Testis (tissue), 2 donors: ENCODE results near the gene FAM124A.

Experiments used
- POLR2A ChIP-seq: fragments of 450-650 bp; IDR thresholded peaks from one replicate; pipeline ENCODE4 v1.6.1; 2017; ENCODE audit warnings: antibody characterized with exemption, mild to moderate bottlenecking, moderate library complexity
- TF ChIP-seq, protein P1 (sequence below), 3 experiments: fragments of 450-650 bp in 2 of 3; fragments of 200-600 bp in 1 of 3; sonication (generic) in 1 of 3; IDR thresholded peaks; one replicate each; pipeline ENCODE4 v1.5.1; 2016 to 2019; ENCODE audit warnings: antibody characterized with exemption in 3 of 3, mild to moderate bottlenecking in 2 of 3, moderate library complexity in 1 of 3

DNA sequence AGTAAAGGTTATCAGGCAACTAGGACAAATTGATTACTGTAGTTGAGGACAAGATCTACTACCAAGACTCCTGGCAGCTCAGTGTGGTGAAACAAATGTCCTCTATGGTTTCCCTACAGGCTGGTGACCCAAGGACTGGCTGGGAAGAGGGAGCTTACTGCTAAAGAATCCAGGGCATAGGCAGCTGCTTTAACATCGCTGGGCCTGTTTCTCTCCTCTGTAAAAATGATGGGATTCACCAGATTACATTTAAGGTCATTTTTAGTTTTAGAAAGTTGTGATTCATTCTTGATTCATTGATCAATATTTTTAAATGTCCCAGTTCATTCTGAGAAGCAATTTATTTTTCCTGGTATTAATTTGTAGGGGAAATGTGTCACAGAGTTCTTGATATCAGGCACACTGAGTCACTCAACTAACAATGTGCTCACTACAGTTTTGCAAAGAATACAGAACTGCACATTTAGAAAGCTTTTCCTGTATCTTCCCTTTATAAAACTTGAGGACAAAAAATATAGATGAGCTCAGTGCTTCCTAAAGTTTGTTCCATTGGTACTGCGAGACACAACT is 19.6 kb upstream of the FAM124A start:
- no peak for TF ChIP-seq POLR2A
- TF ChIP-seq, protein P1, sequence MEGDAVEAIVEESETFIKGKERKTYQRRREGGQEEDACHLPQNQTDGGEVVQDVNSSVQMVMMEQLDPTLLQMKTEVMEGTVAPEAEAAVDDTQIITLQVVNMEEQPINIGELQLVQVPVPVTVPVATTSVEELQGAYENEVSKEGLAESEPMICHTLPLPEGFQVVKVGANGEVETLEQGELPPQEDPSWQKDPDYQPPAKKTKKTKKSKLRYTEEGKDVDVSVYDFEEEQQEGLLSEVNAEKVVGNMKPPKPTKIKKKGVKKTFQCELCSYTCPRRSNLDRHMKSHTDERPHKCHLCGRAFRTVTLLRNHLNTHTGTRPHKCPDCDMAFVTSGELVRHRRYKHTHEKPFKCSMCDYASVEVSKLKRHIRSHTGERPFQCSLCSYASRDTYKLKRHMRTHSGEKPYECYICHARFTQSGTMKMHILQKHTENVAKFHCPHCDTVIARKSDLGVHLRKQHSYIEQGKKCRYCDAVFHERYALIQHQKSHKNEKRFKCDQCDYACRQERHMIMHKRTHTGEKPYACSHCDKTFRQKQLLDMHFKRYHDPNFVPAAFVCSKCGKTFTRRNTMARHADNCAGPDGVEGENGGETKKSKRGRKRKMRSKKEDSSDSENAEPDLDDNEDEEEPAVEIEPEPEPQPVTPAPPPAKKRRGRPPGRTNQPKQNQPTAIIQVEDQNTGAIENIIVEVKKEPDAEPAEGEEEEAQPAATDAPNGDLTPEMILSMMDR (IDR thresholded peaks at IDR 0.05): no peak
